ENCODE results near the gene SLC1A7. TPM values are rescaled to one million over a fixed set of nuclear protein-coding genes. Genes with fewer than 3 reads are reported as not detected.

Gene SLC1A7
- total and polyA plus RNA-seq, 2 of the 13 experiments (the other 11 are each of a cell fraction or from before 2014, with no cell fraction given): 0.04 to 2.0 TPM

DNA sequence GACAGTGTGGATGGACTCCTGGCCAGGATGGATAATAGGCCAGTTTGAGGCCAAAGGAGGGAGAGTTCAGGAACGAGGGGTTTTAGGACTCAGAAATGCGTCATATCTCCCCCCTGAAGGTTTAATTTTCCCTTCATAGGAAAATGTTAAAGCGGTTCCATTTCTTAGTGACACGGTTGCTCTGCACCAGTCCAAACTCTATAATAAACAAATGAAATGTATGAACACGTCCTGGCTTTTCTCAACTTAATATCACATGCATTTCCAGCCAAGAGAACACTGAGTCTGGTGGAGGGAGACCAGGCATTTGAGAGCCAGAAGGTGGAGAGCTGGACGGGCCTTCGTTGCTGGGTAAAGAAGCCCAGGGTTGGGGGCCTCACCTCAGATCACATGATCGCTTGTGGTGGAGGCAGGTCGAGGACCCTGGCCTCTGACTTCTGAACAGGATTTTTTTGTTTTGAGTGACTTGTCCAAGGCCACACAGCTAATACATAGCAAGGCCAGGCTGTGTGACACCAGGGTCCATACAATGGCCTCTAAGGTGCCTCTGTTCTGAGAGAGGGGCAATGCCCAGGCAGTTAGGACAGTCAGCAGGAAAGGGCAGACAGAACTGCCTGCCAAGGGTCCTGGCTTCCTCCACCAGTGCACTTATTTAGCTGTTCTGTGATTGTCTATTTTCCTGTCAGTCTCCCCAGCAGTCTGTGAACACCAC lies 11.4 kb downstream of the SLC1A7 start (continued):
- TF ChIP-seq ZBTB33 (CRISPR knock-in tag; IDR thresholded peaks at IDR 0.05) (no peak), ATF7 (IDR thresholded peaks at IDR 0.05) (no peak), ATF7 (CRISPR knock-in tag; IDR thresholded peaks at IDR 0.05) (no peak), ZMYM3 (CRISPR knock-in tag; IDR thresholded peaks at IDR 0.05) (0 out of 2 replicates have a peak, but pooled peaks have one; percentile 66), ZNF569 (CRISPR knock-in tag; IDR thresholded peaks at IDR 0.05; ENCODE audit: borderline replicate concordance) (no peak), FOXA1 (IDR thresholded peaks at IDR 0.05) (no peak), FOXA1 (CRISPR knock-in tag; IDR thresholded peaks at IDR 0.05) (no peak), MEIS2 (CRISPR knock-in tag; IDR thresholded peaks at IDR 0.05) (peak; percentile 62; the same call in 1 of the 2 replicates), ZNF770 (CRISPR knock-in tag; IDR thresholded peaks at IDR 0.05) (peak; percentile 84), NFIC (IDR thresholded peaks at IDR 0.05; ENCODE audit: low read length) (no peak), NFE2L2 (IDR thresholded peaks at IDR 0.05; ENCODE audit: low read length) (no peak), ZNF33A (CRISPR knock-in tag; IDR thresholded peaks at IDR 0.05; ENCODE audit: borderline replicate concordance) (no peak), ZNF530 (CRISPR knock-in tag; IDR thresholded peaks at IDR 0.05; ENCODE audit: low read depth) (no peak)
- TF ChIP-seq, protein P1, sequence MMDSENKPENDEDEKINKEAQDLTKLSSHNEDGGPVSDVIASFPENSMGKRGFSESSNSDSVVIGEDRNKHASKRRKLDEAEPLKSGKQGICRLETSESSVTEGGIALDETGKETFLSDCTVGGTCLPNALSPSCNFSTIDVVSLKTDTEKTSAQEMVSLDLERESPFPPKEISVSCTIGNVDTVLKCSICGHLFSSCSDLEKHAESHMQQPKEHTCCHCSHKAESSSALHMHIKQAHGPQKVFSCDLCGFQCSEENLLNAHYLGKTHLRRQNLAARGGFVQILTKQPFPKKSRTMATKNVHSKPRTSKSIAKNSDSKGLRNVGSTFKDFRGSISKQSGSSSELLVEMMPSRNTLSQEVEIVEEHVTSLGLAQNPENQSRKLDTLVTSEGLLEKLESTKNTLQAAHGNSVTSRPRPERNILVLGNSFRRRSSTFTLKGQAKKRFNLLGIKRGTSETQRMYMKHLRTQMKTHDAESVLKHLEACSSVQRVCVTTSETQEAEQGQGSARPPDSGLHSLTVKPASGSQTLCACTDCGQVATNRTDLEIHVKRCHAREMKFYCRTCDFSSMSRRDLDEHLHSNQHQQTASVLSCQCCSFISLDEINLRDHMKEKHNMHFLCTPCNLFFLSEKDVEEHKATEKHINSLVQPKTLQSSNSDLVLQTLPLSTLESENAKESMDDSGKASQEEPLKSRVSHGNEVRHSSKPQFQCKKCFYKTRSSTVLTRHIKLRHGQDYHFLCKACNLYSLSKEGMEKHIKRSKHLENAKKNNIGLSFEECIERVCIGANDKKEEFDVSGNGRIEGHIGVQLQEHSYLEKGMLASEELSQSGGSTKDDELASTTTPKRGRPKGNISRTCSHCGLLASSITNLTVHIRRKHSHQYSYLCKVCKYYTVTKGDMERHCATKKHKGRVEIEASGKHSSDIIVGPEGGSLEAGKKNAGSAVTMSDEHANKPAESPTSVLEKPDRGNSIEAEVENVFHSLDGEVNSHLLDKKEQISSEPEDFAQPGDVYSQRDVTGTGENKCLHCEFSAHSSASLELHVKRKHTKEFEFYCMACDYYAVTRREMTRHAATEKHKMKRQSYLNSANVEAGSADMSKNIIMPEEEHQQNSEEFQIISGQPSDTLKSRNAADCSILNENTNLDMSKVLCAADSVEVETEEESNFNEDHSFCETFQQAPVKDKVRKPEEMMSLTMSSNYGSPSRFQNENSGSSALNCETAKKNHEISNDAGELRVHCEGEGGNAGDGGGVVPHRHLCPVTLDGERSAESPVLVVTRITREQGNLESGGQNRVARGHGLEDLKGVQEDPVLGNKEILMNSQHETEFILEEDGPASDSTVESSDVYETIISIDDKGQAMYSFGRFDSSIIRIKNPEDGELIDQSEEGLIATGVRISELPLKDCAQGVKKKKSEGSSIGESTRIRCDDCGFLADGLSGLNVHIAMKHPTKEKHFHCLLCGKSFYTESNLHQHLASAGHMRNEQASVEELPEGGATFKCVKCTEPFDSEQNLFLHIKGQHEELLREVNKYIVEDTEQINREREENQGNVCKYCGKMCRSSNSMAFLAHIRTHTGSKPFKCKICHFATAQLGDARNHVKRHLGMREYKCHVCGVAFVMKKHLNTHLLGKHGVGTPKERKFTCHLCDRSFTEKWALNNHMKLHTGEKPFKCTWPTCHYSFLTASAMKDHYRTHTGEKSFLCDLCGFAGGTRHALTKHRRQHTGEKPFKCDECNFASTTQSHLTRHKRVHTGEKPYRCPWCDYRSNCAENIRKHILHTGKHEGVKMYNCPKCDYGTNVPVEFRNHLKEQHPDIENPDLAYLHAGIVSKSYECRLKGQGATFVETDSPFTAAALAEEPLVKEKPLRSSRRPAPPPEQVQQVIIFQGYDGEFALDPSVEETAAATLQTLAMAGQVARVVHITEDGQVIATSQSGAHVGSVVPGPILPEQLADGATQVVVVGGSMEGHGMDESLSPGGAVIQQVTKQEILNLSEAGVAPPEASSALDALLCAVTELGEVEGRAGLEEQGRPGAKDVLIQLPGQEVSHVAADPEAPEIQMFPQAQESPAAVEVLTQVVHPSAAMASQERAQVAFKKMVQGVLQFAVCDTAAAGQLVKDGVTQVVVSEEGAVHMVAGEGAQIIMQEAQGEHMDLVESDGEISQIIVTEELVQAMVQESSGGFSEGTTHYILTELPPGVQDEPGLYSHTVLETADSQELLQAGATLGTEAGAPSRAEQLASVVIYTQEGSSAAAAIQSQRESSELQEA (CRISPR knock-in tag; IDR thresholded peaks at IDR 0.05; ENCODE audit: not compliant biosample characterization): no peak
- TF ChIP-seq, protein P2, sequence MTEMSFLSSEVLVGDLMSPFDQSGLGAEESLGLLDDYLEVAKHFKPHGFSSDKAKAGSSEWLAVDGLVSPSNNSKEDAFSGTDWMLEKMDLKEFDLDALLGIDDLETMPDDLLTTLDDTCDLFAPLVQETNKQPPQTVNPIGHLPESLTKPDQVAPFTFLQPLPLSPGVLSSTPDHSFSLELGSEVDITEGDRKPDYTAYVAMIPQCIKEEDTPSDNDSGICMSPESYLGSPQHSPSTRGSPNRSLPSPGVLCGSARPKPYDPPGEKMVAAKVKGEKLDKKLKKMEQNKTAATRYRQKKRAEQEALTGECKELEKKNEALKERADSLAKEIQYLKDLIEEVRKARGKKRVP (CRISPR knock-in tag; IDR thresholded peaks at IDR 0.05): no peak

Data from HepG2 (cell line).